ENCODE measurements around the gene PDZRN3.

The PDZRN3 gene

GRCh38 chr3:73552700-73553099 is 72.0 kb downstream of the PDZRN3 start:
- DNase-seq, result no peak

- DNase-seq, result no peak
These were observed 74.7 kb downstream of the PDZRN3 start for GRCh38 chr3:73550032-73550431.

- DNase-seq, result no peak
These were observed 75.6 kb downstream of the PDZRN3 start for GRCh38 chr3:73549051-73549600.

DNA sequence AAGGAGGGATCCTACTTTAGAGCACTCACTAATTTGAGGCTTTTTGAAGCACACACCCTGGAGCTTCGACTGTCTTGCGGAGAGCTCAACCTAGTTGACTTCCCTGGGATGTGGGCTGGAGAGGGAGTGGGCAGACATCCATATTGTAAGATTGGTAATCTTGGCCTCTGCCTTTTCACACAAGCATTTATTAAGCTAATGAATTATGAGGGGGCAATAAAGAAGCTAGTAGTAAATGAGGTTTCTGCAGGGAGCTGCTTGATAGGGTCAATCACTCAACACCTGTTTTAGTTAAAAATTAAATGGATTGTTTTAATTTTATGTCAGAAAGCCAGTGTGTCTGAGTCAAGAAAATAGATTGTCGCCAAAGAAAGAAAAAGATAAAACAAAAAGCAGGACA is 76.3 kb downstream of the PDZRN3 start:
- DNase-seq, result no peak

DNA sequence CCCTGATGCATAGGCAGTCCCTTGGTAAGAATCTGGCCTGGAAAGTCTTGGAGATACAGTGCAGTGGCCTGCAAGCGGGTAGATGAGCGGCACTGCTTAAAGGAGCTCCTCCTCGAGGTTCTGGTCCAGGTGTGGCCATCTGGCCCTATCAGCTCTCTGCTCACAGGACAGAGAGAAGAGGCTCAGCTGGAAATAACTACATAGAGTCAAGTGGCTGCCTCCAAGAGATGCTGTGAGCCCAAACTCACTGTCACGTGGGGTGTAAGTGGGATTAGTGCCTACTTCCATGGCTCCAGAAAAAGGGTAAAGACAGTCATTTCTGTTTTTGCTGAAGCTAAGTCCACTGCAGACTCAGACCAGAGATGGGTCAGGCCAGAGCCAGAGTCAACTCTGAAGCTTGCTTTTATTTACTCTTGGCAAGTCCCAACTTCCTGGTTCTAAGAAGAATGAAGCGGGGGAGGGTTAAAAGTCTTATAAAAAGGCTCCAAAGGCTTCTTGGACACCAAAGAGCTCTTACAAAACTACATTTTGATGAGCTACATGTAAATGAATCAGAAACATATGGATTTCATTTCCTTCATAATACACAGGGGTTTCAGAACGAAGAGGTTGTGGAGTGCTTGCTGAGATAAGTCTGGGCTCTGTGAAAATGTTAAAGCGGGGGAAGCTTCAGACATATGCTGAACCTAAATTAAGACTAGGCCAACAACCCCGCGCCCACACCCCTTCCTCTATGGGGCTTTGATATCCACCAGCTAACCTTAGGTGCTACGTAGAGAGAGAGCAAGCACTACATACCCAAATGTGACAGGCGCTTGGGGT is 77.1 kb downstream of the PDZRN3 start:
- no peak for DNase-seq

- DNase-seq, result no peak
These were observed 77.8 kb downstream of the PDZRN3 start for GRCh38 chr3:73546961-73547360.

DNA sequence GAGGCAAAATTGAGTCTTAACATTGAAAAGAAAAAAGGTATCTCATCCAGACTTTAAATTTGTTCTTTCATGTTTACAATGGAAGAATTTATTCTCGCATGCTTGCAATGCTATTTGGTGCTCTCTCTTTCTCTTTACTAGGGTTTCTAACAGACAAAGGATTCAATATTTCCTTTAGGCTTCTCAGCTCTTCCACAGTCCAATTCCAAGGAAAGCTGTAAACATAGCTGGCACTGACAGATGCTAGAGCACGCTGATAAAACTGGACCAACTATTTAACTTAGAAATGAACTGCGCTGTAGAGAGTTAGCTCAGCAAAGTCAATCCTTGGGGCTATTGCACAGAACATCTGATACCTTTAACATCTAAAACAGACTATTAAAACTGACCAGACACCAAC is 81.3 kb downstream of the PDZRN3 start:
- no peak for DNase-seq

- no peak for DNase-seq
These were observed 82.6 kb downstream of the PDZRN3 start for GRCh38 chr3:73542136-73542535.

GRCh38 chr3:73540969-73541740 is 83.6 kb downstream of the PDZRN3 start:
- no peak for DNase-seq

DNA sequence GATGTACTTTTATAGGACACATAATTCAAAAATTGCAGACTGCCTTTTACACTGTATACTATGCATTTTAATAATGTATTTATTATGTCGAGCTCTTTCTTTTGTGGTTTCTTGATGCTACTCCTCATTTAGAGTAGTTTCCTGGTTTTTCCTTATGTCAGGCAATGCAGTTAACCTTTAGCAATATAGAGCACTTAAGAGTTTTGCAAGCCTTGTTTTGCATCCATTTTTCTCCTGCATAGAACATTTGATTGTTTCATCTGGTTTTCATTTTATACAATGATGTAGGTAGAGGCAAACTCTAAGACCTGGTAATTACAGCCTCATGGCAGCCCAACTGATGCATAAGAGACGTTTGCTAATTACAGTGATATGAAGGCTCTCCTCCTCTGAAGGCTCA is 86.3 kb downstream of the PDZRN3 start:
- DNase-seq, result no peak

DNA sequence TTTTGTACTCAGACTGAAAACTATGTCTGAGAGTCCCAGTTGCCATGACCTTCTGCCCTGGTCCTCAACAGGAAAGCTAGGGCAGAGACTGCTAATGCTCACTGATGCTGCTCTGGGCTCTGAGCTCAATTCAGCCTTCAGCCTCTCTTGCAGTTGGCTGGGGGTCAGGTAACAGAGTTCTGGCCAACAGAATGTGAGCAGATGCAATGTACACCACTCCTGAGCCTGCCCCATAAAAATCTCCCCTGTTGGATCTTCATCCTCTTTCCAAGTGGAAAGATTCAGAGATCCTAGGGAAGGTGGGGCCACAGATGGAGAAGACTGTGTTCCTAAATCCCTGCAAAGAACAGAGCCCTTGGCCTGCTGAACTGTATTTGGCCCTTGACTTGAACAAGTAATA is 87.8 kb downstream of the PDZRN3 start:
- DNase-seq, result no peak

DNA sequence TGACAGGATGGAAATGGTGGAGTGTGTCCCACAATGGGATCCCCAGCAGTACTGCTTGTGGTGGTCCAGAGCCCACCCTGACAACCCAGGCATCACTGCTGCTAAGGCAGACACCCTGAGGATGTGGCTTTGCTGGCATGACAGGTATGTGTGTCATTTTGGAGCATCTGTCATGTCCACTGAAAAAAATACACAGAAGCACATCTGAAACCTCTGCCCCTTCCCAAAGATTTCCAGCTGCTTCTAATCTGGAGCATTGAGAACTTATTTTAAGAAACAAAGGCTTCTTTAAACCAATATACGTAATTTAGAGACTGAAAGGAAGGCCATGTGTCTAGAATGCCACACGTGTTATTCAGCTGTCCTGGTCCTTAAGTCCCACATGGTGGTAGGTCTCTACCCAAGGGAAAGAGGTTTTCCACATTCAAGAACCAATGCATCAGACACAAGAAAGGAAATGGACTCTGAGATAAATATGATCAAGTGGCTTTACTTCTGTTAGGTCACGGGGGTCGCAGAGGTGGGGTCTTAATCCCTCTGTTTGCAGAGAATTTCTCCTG is 88.3 kb downstream of the PDZRN3 start:
- DNase-seq, result no peak

- no peak for DNase-seq
These were observed 88.8 kb downstream of the PDZRN3 start for GRCh38 chr3:73535931-73536330.

DNA sequence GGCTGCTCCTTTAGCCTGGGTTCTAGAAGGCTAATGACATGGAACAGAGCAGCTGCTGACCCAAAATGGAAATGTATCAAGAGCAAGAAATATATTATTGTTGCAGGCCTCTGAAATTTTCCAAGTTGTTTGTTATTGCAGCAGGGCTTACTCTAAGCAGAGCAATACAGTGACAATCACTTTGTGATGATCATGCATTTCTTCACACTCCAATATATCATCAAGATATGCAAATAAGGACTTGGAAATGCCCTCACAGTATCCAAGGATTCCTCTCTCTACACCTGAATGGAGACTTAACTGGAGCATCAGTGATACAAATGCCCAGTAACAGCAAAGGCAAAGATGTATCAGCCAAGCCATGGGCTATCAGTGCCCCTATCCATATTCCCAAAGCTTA is 89.6 kb downstream of the PDZRN3 start:
- no peak for DNase-seq

GRCh38 chr3:73530022-73530396 is 94.7 kb downstream of the PDZRN3 start:
- DNase-seq, result no peak

DNA sequence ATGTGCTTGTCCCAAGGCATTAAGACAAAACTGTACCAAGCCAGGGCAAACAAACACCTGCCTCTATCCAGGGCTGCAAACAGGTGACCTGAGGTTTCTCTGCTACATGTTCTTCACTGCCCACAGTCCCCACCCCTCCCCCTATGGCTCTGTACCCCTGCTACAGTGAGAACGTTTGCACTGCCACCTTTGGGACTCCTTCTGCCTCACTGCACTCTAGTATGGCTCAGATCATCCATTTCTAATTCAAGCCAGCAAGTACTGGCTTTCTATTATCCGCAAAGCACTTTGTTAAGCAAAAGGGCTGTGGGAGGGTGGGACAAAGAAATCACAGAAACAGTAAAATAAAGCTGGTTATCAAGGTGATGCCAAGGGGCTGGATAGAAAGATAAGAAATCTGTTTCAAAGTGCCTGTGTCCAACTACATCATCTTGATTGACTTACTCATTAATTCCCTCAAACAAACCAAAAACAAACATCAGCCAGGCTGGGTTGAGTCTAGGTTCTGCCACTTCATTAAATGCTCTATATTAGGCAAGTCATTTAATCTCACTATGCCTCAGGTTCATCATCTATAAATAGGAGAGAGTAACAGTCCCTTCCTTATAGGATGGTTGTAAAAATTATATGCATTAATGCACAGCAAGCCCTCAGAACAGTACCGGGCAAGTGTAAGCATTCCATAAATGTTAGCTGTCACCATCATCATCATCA is 95.3 kb downstream of the PDZRN3 start:
- DNase-seq, result no peak

GRCh38 chr3:73525591-73525990 is 99.2 kb downstream of the PDZRN3 start:
- DNase-seq, result no peak

DNA sequence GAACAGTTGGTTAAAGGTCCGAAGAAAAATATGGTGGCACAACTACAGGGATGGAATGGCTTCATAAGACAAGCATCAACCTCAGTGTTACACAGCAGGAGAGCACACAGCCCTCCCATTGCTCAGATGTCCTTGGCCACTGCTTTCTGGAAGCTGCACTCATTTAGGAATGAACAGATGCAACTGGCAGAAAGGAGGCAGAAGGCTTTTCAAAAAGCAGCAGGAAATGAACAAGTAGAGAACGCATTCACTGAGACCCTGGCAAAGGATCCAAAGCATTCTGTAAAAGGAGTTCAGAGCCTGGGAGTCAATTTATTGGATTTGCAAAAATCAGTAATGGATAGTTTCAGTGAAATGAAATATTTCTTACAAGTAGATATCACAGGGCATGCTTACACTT is 101.1 kb downstream of the PDZRN3 start:
- no peak for DNase-seq

DNA sequence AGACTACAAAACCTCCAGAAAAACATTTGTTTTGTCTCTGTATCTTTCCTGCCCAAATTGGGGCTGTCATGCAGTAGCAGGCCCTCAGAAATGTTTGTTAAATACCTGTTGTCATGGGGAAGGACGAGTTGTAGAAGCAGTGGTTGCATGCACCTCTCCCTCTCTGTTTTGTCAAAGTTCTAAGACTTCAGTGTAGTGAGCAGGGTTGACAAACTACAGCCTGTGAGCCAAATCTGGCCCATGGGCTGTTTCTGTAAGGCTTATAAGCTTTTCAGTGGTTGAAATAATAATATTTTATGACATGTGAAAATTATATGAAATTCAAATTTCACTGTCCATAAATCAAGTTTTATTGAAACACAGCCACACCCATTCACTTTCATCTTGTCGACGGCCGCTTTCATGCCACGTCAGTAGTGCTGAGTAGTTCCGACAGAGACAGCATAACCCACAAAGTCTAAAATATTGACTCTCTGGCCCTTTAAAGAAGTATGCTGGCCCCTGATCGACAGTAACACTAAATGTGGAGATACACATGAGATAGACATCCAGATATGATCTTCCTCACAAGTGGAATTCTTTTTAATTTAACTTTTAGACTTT is 102.9 kb downstream of the PDZRN3 start:
- no peak for DNase-seq

GRCh38 chr3:73520931-73521461 is 103.7 kb downstream of the PDZRN3 start:
- no peak for DNase-seq

- DNase-seq, result no peak
These were observed 108.1 kb downstream of the PDZRN3 start for GRCh38 chr3:73516631-73517030.

DNA sequence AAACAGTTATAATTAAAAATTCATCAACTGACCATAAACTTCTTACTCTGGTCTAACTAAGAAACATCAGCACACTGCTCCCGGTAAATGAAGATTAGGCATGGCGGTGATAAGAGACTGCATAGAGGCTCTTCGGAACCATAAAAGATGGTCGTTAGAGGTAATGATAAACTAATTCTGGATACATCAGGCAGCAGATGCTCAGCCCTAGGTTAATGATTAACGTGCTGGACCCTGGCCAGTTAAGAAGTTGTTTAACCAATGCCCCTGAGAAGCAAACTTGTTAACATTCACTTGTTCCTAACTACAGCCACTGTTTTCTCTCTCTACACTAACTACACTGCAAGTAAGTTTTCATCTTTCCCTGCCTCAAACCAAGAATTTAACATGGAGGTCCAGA is 111.5 kb downstream of the PDZRN3 start:
- no peak for DNase-seq

All from CD4-positive, alpha-beta T cell treated with Interleukin-21 for 1 hour (primary cell).